Measurements from ENCODE around the gene SRSF8. TPM values are rescaled to one million over a fixed set of nuclear protein-coding genes. Genes with fewer than 3 reads are reported as not detected.

The SRSF8 gene
- total and polyA plus RNA-seq, 2 donors (not counting 1 experiment from before 2014, with no cell fraction given) = 16.3 to 31.5 TPM

DNA sequence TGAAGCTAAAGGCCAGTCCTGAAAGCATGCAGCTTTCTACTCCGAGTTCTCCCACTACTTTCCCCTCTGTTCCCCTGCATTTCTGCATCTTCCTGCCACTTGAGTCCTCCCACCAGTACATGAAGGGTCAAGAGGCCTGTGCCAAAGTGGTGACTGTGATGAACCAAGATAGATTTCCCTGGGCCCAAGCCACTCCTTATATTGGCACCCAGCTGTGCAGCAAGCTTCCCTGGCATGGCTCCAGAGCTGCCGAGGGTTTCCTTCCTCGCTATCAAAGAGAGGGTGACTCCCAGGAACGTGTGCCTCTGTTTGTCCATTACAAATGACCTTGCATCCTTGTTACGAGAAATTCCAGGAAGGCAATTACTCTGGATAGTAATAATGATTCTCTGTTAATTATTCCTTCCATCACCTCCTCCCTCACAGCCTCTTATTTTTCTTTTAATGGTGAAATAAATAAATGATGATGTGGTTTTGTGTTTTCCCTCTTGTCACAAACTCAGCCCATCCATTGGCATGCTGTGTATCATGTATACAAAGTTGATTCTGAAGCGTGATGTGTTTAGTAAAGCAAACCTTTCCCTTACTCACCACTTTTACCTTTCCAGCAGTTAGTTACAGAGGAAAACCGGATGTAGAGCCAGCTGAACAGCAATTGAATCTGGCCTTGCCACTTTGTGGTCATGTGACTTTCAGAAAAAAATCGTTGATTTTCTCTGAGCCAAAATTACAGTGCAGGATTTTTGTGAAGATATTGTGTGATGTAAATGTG lies 8.3 kb downstream of the SRSF8 start:
- TF ChIP-seq, protein P1, sequence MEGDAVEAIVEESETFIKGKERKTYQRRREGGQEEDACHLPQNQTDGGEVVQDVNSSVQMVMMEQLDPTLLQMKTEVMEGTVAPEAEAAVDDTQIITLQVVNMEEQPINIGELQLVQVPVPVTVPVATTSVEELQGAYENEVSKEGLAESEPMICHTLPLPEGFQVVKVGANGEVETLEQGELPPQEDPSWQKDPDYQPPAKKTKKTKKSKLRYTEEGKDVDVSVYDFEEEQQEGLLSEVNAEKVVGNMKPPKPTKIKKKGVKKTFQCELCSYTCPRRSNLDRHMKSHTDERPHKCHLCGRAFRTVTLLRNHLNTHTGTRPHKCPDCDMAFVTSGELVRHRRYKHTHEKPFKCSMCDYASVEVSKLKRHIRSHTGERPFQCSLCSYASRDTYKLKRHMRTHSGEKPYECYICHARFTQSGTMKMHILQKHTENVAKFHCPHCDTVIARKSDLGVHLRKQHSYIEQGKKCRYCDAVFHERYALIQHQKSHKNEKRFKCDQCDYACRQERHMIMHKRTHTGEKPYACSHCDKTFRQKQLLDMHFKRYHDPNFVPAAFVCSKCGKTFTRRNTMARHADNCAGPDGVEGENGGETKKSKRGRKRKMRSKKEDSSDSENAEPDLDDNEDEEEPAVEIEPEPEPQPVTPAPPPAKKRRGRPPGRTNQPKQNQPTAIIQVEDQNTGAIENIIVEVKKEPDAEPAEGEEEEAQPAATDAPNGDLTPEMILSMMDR (conservative IDR thresholded peaks at IDR 0.05 in 1 of 2, IDR thresholded peaks at IDR 0.05 in 1 of 2; ENCODE audit: low read depth in 1 of 2, low read length in 2 of 2) = no peak
- no peak for TF ChIP-seq EZH2 (IDR thresholded peaks at IDR 0.05; ENCODE audit: low read length, missing control alignments)
- Histone ChIP-seq H3K27me3 (ENCODE audit: control insufficient read depth, insufficient read depth, low read length) (no peaks in the 10 kb centered on the region), H2AFZ (ENCODE audit: low read length) (no peak overlapping the region), H4K20me1 (ENCODE audit: control insufficient read depth, extremely low read depth, insufficient read depth, low read length) (no peaks in the 10 kb centered on the region), H3K4me3 (replicated peaks in 1 of 4; ENCODE audit: control extremely low read depth in 1 of 4, insufficient read depth in 1 of 4, low read depth in 3 of 4, low read length in 4 of 4) (no peak overlapping the region), H3K9me3 (ENCODE audit: control insufficient read depth, insufficient read depth, low read depth, low read length) (no peaks in the 10 kb centered on the region), H3K4me1 (ENCODE audit: control insufficient read depth, extremely low read depth, insufficient read depth, low read length) (peaks cover 8% of the 10 kb centered on the region), H3K4me2 (ENCODE audit: extremely low read depth, insufficient read depth, low read length) (no peak overlapping the region), H3K9ac (ENCODE audit: insufficient read depth, low read length) (no peak overlapping the region), H3K79me2 (ENCODE audit: control insufficient read depth, insufficient read depth, low read length) (peaks cover 2% of the 10 kb centered on the region), H3K36me3 (ENCODE audit: control insufficient read depth, insufficient read depth, low read length) (no peaks in the 10 kb centered on the region), H3K27ac (ENCODE audit: insufficient read depth, low read length) (no peak overlapping the region)
- DNase-seq (ENCODE audit: low read depth in 2 of 2) = peak in 1 of 2 donors; percentile 38

DNA sequence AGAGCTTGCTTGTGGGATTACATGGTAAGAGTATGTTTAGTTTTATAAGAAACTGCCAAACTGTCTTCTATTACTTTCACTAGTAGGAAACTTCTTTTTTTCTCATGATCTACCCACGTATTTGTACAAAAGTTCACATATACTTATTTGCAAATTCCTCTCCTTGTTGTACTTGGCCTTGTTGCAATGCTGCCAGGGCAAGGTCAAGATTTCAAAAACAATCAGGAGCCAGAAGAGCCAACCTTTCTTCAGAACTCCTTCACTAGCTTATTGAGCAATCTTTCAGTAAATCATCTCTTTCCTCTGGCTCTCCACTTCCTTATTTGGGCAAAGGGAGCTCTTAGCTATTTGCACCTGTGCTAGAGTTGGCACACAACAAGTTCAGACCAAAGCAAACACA lies 9.7 kb downstream of the SRSF8 start:
- H3K9ac ChIP-seq (ENCODE audit: insufficient read depth, low read length) = no peak overlapping the region
- no peaks in the 10 kb centered on the region for H3K27me3 ChIP-seq (ENCODE audit: control insufficient read depth, insufficient read depth, low read length)
- H3K79me2 ChIP-seq (ENCODE audit: control insufficient read depth, insufficient read depth, low read length) = no peaks in the 10 kb centered on the region
- H3K36me3 ChIP-seq (ENCODE audit: control insufficient read depth, insufficient read depth, low read length) = no peaks in the 10 kb centered on the region
- TF ChIP-seq, protein P1 (conservative IDR thresholded peaks at IDR 0.05 in 1 of 2, IDR thresholded peaks at IDR 0.05 in 1 of 2; ENCODE audit: low read depth in 1 of 2, low read length in 2 of 2) = no peak
- no peak for TF ChIP-seq EZH2 (IDR thresholded peaks at IDR 0.05; ENCODE audit: low read length, missing control alignments)
- H4K20me1 ChIP-seq (ENCODE audit: control insufficient read depth, extremely low read depth, insufficient read depth, low read length) = no peaks in the 10 kb centered on the region
- H3K9me3 ChIP-seq (ENCODE audit: control insufficient read depth, insufficient read depth, low read depth, low read length) = no peaks in the 10 kb centered on the region
- H3K4me2 ChIP-seq (ENCODE audit: extremely low read depth, insufficient read depth, low read length) = no peak overlapping the region
- H3K4me3 ChIP-seq (replicated peaks in 1 of 4; ENCODE audit: control extremely low read depth in 1 of 4, insufficient read depth in 1 of 4, low read depth in 3 of 4, low read length in 4 of 4) = no peak overlapping the region
- peak; percentile 87 to 98 for DNase-seq (ENCODE audit: low read depth in 2 of 2)
- H3K4me1 ChIP-seq (ENCODE audit: control insufficient read depth, extremely low read depth, insufficient read depth, low read length) = peaks cover 8% of the 10 kb centered on the region
- H3K27ac ChIP-seq (ENCODE audit: insufficient read depth, low read length) = no peak overlapping the region
- no peak overlapping the region for H2AFZ ChIP-seq (ENCODE audit: low read length)

GRCh38 chr11:95076981-95077380 lies 10.3 kb downstream of the SRSF8 start:
- Histone ChIP-seq H3K9me3 (ENCODE audit: control insufficient read depth, insufficient read depth, low read depth, low read length) (no peaks in the 10 kb centered on the region), H3K27ac (ENCODE audit: insufficient read depth, low read length) (no peak overlapping the region), H3K27me3 (ENCODE audit: control insufficient read depth, insufficient read depth, low read length) (no peaks in the 10 kb centered on the region), H3K4me3 (replicated peaks in 1 of 4; ENCODE audit: control extremely low read depth in 1 of 4, insufficient read depth in 1 of 4, low read depth in 3 of 4, low read length in 4 of 4) (no peak overlapping the region), H3K4me1 (ENCODE audit: control insufficient read depth, extremely low read depth, insufficient read depth, low read length) (peaks cover 8% of the 10 kb centered on the region), H3K79me2 (ENCODE audit: control insufficient read depth, insufficient read depth, low read length) (no peaks in the 10 kb centered on the region), H2AFZ (ENCODE audit: low read length) (no peak overlapping the region), H3K4me2 (ENCODE audit: extremely low read depth, insufficient read depth, low read length) (no peak overlapping the region), H3K36me3 (ENCODE audit: control insufficient read depth, insufficient read depth, low read length) (no peaks in the 10 kb centered on the region), H3K9ac (ENCODE audit: insufficient read depth, low read length) (no peak overlapping the region), H4K20me1 (ENCODE audit: control insufficient read depth, extremely low read depth, insufficient read depth, low read length) (no peaks in the 10 kb centered on the region)
- DNase-seq (ENCODE audit: low read depth in 2 of 2) = no peak
- TF ChIP-seq, protein P1 (conservative IDR thresholded peaks at IDR 0.05 in 1 of 2, IDR thresholded peaks at IDR 0.05 in 1 of 2; ENCODE audit: low read depth in 1 of 2, low read length in 2 of 2) = no peak
- TF ChIP-seq EZH2 (IDR thresholded peaks at IDR 0.05; ENCODE audit: low read length, missing control alignments) = no peak
